WTC11 (cell line): Measurements from ENCODE around the gene CRISP1. TPM values are rescaled to one million over a fixed set of nuclear protein-coding genes. Genes with fewer than 3 reads are reported as not detected.

Experiments used
- ATAC-seq: fragments of 200-7000 bp; cut with Tn5 transposase; 2 replicates; pipeline ENCODE4 v1.10.0; 2021; ENCODE audit warnings: mild to moderate bottlenecking, moderate library complexity
- Bru-seq: library from RNA; stranded (reverse); fragments of 400-500 nt; gene quantifications from one replicate; lab custom pipeline; 2021; lab: Mats Ljungman, UMichigan
- CTCF ChIA-PET: fragments of 300-600 bp; sonication (Branson Sonifier 250); formaldehyde crosslinking; loops from one replicate; lab custom pipeline; 2021; ENCODE audit warnings: antibody characterized with exemption; lab: Charles Lee
- POLR2A ChIA-PET: fragments of 350-600 bp; sonication (Branson Sonifier 250); formaldehyde crosslinking; loops from one replicate; lab custom pipeline; 2021; ENCODE audit warnings: antibody characterized with exemption; lab: Charles Lee
- DNase-seq: peaks from one replicate; pipeline ENCODE4 v3.0.0; 2021; ENCODE audit warnings: low spot score
- H3K27ac Mint-ChIP-seq: 2 replicates; pipeline ENCODE4 v1.8.0; 2021; ENCODE audit warnings: mixed read lengths
- H3K27me3 Mint-ChIP-seq: 2 replicates; pipeline ENCODE4 v1.8.0; 2021; ENCODE audit warnings: low read depth, mild to moderate bottlenecking, moderate library complexity, mixed read lengths
- H3K36me3 Mint-ChIP-seq: 2 replicates; pipeline ENCODE4 v1.8.0; 2021; ENCODE audit warnings: mixed read lengths
- H3K4me1 Mint-ChIP-seq: 2 replicates; pipeline ENCODE4 v1.8.0; 2022; ENCODE audit warnings: mixed read lengths
- H3K4me3 Mint-ChIP-seq: 2 replicates; pipeline ENCODE4 v1.8.0; 2021; ENCODE audit warnings: mild to moderate bottlenecking, moderate library complexity, mixed read lengths
- H3K9me3 Mint-ChIP-seq: 2 replicates; pipeline ENCODE4 v1.8.0; 2021; ENCODE audit warnings: mixed read lengths
- AFF4 ChIP-seq: sonication (generic); formaldehyde crosslinking; IDR thresholded peaks from 2 replicates; pipeline ENCODE4 v1.8.1; 2023; ENCODE audit warnings: mild to moderate bottlenecking, missing genetic modification reagents, borderline replicate concordance
- ARID4B ChIP-seq: sonication (generic); formaldehyde crosslinking; IDR thresholded peaks from 2 replicates; pipeline ENCODE4 v1.8.0; 2023; ENCODE audit warnings: missing genetic modification reagents, mild to moderate bottlenecking, borderline replicate concordance
- ATF1 ChIP-seq: sonication (generic); formaldehyde crosslinking; IDR thresholded peaks from 2 replicates; pipeline ENCODE4 v1.8.1; 2023; ENCODE audit warnings: mild to moderate bottlenecking, moderate library complexity, missing genetic modification reagents
- ATF6 ChIP-seq: sonication (generic); formaldehyde crosslinking; IDR thresholded peaks from 2 replicates; pipeline ENCODE4 v1.8.1; 2023; ENCODE audit warnings: mild to moderate bottlenecking, missing genetic modification reagents
- ELF4 ChIP-seq: sonication (generic); formaldehyde crosslinking; IDR thresholded peaks from 2 replicates; pipeline ENCODE4 v1.8.1; 2022; ENCODE audit warnings: low read depth, mild to moderate bottlenecking, moderate library complexity, missing genetic modification reagents
- ERG ChIP-seq: fragments of 250-450 bp; sonication (Bioruptor Pico); IDR thresholded peaks from 2 replicates; pipeline ENCODE4 v1.8.0; 2021; ENCODE audit warnings: mild to moderate bottlenecking
- GABPB1 ChIP-seq: sonication (generic); formaldehyde crosslinking; IDR thresholded peaks from 2 replicates; pipeline ENCODE4 v1.8.1; 2023; ENCODE audit warnings: mild to moderate bottlenecking, missing genetic modification reagents
- JUN ChIP-seq: sonication (generic); formaldehyde crosslinking; IDR thresholded peaks from 2 replicates; pipeline ENCODE4 v1.8.0; 2023; ENCODE audit warnings: mild to moderate bottlenecking, missing genetic modification reagents
- NFATC4 ChIP-seq: fragments of 250-450 bp; sonication (Bioruptor Pico); IDR thresholded peaks from 2 replicates; pipeline ENCODE4 v1.9.0; 2021; ENCODE audit warnings: mild to moderate bottlenecking
- NFE2L1 ChIP-seq: sonication (generic); formaldehyde crosslinking; IDR thresholded peaks from 2 replicates; pipeline ENCODE4 v1.8.1; 2023; ENCODE audit warnings: missing genetic modification reagents
- NR1H2 ChIP-seq: sonication (generic); formaldehyde crosslinking; IDR thresholded peaks from 2 replicates; pipeline ENCODE4 v1.9.0; 2021; ENCODE audit warnings: mild to moderate bottlenecking, moderate library complexity, missing genetic modification reagents
- NR3C1 ChIP-seq: sonication (generic); formaldehyde crosslinking; conservative IDR thresholded peaks from 2 replicates; pipeline ENCODE4 v1.8.1; 2023; ENCODE audit warnings: low read depth, mild to moderate bottlenecking, missing genetic modification reagents
- RELA ChIP-seq: sonication (generic); formaldehyde crosslinking; IDR thresholded peaks from 2 replicates; pipeline ENCODE4 v1.8.1; 2022; ENCODE audit warnings: missing genetic modification reagents, mild to moderate bottlenecking, borderline replicate concordance
- TCF7 ChIP-seq: sonication (generic); formaldehyde crosslinking; IDR thresholded peaks from 2 replicates; pipeline ENCODE4 v1.8.0; 2022; ENCODE audit warnings: mild to moderate bottlenecking, low read depth, missing genetic modification reagents, moderate library complexity
- TP53 ChIP-seq: sonication (generic); formaldehyde crosslinking; IDR thresholded peaks from 2 replicates; pipeline ENCODE4 v1.8.1; 2023; ENCODE audit warnings: mild to moderate bottlenecking, missing genetic modification reagents
- ZNF121 ChIP-seq: sonication (generic); formaldehyde crosslinking; IDR thresholded peaks from 2 replicates; pipeline ENCODE4 v1.8.0; 2023; ENCODE audit warnings: missing genetic modification reagents
- ZNF671 ChIP-seq: fragments of 250-450 bp; sonication (Bioruptor Pico); IDR thresholded peaks from 2 replicates; pipeline ENCODE4 v1.8.0; 2021; ENCODE audit warnings: mild to moderate bottlenecking
- long read RNA-seq, 3 experiments: library from RNA in 1 of 3; library from capped mRNA in 1 of 3; library from polyadenylated mRNA in 1 of 3; unstranded in 2 of 3; stranded (forward) in 1 of 3; transcript quantifications; one replicate each; pipeline ENCODE4 v2.0.0, GENCODE V29; 2021
- total RNA-seq: library from RNA; stranded (reverse); gene quantifications from 3 replicates; pipeline ENCODE4 v1.2.3, GENCODE V29; 2021
- TF ChIP-seq, protein P1 (sequence below): sonication (generic); formaldehyde crosslinking; conservative IDR thresholded peaks from 2 replicates; pipeline ENCODE4 v1.8.1; 2022; ENCODE audit warnings: mild to moderate bottlenecking, missing genetic modification reagents

Gene CRISP1, protein sequence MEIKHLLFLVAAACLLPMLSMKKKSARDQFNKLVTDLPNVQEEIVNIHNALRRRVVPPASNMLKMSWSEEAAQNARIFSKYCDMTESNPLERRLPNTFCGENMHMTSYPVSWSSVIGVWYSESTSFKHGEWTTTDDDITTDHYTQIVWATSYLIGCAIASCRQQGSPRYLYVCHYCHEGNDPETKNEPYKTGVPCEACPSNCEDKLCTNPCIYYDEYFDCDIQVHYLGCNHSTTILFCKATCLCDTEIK
- total RNA-seq (not detected in 3 replicates), Bru-seq, nascent RNA (not detected)
- long read RNA-seq, experiment 1, result 0 reads
- long read RNA-seq, experiment 2, result 0 reads
- long read RNA-seq, experiment 3, result 0 reads

DNA sequence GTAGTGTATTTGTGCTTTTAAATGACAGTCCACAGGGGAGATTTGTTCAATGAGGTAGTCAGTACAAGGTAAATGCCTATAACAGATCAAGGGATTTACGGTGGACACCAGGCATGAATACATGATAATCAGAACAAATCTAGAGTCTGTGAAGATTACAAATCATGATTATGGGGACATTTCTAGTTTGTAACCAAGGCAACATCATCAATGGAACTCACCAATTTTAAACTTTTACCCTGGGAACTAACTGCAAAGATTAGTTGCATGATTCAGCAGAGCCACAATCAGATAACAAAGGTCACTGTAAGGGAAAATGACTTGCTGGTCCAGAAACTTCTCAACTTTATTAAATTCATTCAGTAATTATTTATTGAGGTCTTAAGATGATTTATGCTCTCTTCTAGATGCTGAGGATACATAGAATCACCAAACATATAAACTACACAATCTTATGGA, at the start of gene CRISP1:
CRISP1 (minus strand) TSS at position 51 of the 459 bp plus-strand sequence. CDS start 9,135 bp downstream, outside the sequence.
- ChIA-PET POLR2A (no interaction called here), CTCF (no interaction called here)
- H3K4me3 Mint-ChIP-seq, result no peak within 1 kb of the TSS
- no peak for ATAC-seq
- H3K36me3 Mint-ChIP-seq, result no peaks in the 10 kb centered on the region
- no peak for DNase-seq
- no peaks in the 10 kb centered on the region; the same call in 1 of the 2 replicates for H3K27me3 Mint-ChIP-seq
- H3K9me3 Mint-ChIP-seq, result peaks cover 17% of the 10 kb centered on the region
- TF ChIP-seq JUN (CRISPR knock-in tag) (no peak), RELA (CRISPR knock-in tag) (no peak), ZNF671 (CRISPR knock-in tag) (no peak), TCF7 (no peak), GABPB1 (CRISPR knock-in tag) (no peak), AFF4 (CRISPR knock-in tag) (no peak), ERG (CRISPR knock-in tag) (no peak), ZNF121 (CRISPR knock-in tag) (no peak), NR3C1 (CRISPR knock-in tag) (no peak), ARID4B (CRISPR knock-in tag) (no peak), NR1H2 (CRISPR knock-in tag) (no peak), ELF4 (no peak), NFE2L1 (no peak), NFATC4 (no peak), TP53 (CRISPR knock-in tag) (no peak), ATF6 (CRISPR knock-in tag) (no peak), ATF1 (CRISPR knock-in tag) (no peak)
- TF ChIP-seq, protein P1, sequence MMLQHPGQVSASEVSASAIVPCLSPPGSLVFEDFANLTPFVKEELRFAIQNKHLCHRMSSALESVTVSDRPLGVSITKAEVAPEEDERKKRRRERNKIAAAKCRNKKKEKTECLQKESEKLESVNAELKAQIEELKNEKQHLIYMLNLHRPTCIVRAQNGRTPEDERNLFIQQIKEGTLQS (CRISPR knock-in tag), result no peak
- TF ChIP-seq, all 79 proteins: peak for 0
- Mint-ChIP-seq H3K4me1 (no peaks in the 10 kb centered on the region), H3K27ac (no peak within 1 kb of the TSS)
